ENCODE data around the gene ACAP3.
"Not testable (repeated sequence)": the region's sequence is repeated elsewhere in the genome, so short reads cannot be mapped to it uniquely, and the experiment has no call there.

ACAP3 gene

GRCh38 chr1:1316199-1316598, 8.5 kb upstream of the ACAP3 start:
- not testable (repeated sequence) for DNase-seq (ENCODE audit: low read depth in 1 of 2, low spot score in 1 of 2)

- no peak for DNase-seq (ENCODE audit: low read depth in 1 of 2, low spot score in 1 of 2)
Measured at GRCh38 chr1:1315435-1315954, 7.8 kb upstream of the ACAP3 start.

DNA sequence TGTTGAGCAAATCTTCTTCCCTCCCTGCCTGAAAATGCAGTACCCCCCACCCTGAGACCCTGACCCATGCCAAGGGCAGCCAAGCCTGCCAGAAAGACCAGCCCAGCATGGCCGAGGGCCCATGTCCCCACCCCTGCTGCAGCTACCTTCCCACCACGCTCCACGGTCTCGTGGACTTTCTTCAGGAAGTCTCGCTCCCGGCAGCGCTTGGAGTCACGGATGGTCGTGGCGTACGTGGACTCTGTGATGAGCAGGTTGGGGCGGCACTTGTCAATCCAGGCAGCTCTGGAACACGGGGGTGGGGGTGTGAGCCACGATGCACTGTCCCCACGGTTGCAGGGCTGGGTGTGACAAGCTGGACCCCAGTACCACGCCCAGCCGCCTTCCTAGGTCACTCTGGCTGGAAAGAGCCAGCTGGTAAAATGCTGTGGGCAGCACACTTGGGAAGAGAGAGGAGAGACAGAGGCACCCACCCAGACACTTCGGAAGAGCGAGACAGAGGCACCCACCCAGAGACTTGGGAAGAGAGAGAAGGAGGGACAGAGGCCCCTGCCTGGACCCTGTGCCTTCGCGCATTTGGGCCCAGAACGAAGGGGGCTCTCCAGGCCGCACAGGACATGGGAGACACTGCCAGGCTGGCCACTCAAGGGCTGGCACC, 7.1 kb upstream of the ACAP3 start:
- no peak for DNase-seq (ENCODE audit: low read depth in 1 of 2, low spot score in 1 of 2)

- no peak for DNase-seq (ENCODE audit: low read depth in 1 of 2, low spot score in 1 of 2)
Measured at GRCh38 chr1:1314237-1314586, 6.5 kb upstream of the ACAP3 start.

DNA sequence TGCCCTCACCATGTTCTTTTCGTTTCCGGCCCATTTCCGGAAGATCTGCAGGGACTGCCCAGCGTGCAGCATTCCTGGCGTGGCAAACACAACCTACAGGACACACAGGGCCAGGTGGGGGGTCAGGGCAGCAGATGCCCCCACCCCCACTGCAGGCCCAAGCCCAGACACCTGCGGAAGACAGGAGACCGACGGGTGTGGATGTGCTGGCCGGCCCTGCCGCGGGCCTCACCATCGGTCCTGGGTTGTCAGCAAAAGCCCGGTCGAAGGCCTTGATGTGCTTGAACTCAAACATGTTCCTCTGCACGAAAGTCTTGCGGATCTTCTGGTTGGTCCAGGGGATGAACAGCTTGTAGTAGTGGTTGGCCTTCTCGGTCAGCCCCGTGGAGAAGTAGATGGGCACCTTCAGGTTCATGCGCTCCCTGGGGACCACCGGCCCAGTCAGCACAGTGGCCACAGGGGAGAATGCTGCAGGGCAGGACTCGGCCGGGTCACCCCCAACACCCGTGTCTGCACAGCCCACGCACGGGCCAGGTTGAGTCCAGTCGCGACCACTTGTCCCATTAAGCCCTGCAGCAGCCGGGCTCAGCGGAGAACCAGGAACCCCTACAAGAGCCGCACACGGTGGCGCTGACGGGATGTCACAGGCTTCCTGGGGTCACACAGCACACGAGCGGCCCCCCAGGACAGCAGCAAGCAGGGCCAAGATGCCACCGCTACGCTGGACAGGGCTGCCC, 5.9 kb upstream of the ACAP3 start:
- no peak for DNase-seq (ENCODE audit: low read depth in 1 of 2, low spot score in 1 of 2)

DNA sequence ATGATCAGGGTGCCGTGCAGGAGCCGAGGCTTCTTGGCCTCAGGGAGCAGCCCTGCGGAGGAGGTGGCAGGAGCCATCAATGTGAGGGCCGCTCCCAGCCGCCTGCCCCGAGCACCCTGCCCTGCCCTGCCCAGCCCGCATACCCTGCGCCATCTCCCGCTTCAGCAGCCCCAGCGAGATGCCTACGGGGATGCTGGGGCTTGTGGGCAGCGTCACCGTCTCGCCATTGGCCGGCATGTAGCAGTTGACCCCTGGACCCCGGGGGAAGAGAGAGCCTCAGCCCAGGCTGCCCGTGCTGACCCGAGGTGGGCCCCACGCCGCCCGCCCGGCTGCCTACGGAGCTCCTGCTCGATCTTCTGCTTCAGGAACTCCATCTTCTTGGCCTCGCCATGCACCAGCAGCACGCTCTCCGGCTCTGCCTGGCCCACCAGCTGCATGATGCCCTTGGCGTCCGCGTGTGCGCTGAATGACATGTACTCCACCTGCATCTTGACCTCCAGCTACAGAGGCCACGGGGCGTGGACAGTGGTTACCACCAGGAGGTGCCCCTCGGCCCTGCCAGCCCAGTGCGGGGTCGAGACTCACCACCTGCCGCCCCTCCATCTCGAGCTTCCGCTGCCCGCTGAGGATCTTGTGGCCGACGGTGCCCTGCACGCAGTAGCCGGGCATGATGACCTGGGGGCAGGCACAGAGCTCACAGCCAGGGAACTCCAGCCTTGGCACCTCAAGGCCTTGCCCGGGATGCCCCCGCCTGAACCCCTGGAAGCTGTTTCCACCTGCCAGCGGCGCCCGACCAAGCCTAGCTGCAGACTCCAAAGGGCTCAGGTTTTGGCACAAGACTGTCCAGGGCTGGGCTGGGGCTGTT, 5.0 kb upstream of the ACAP3 start:
- DNase-seq (ENCODE audit: low read depth in 1 of 2, low spot score in 1 of 2): no peak

- DNase-seq (ENCODE audit: low read depth in 1 of 2, low spot score in 1 of 2): no peak
Measured at GRCh38 chr1:1311107-1312104, 3.7 kb upstream of the ACAP3 start.

DNA sequence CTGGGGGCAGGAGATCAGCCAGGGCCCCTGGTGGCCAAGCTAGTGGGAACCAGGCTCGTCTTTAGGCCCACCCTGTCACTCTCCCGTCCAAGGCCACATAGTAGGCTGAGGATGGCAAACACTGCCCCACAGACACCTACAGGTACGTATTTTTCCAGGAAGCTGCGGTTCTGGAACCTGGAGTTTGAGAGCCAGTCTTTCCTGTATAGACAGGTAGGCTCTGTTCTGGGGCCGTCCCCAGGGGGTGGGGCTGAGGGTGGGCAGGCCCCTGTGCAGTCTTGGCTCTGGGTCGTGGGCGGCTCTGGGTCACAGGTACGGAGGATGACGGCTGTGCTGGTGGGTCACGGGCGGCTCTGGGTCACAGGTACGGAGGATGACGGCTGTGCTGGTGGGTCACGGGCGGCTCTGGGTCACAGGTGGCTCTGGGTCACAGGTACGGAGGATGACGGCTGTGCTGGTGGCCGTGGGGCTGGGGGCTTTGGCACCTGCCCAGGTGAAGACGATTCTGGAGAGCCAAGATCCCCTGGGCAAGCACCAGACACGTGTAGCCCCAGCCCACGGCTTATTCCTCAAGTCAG, 2.8 kb upstream of the ACAP3 start:
- DNase-seq (ENCODE audit: low read depth in 1 of 2, low spot score in 1 of 2): no peak

- DNase-seq (ENCODE audit: low read depth in 1 of 2, low spot score in 1 of 2): no peak
Measured at GRCh38 chr1:1310109-1310385, 2.3 kb upstream of the ACAP3 start.

- DNase-seq (ENCODE audit: low read depth in 1 of 2, low spot score in 1 of 2): peak in 1 of 2 donors; percentile 13
Measured at GRCh38 chr1:1309251-1310108, 1.8 kb upstream of the ACAP3 start.

DNA sequence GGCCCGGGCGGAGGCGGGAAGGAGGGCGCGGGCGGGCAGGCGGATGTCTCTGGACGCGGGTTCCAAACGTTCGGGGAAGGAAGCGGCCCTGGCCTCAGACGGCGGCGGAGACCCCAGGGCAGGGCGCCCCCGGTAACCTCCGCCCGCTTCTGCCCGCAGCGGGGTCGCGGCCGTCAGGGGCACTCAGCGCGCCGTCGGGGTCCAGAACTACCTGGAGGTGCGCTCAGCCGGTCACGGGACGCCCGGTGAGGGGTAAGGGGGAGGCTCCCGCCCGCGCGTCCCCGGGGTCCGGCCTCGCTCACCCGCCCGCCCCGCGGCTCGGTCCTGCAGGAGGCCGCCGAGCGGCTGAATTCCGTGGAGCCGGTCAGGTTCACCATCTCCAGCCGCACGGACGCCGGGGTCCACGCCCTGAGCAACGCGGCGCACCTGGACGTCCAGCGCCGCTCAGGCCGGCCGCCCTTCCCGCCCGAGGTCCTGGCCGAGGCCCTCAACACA, 1.1 kb upstream of the ACAP3 start:
- no peak for DNase-seq (ENCODE audit: low read depth in 1 of 2, low spot score in 1 of 2)

- DNase-seq (ENCODE audit: low read depth in 1 of 2, low spot score in 1 of 2): no peak
Measured at GRCh38 chr1:1307261-1307922, 338 bp downstream of the ACAP3 start.

GRCh38 chr1:1306661-1307260, 969 bp downstream of the ACAP3 start:
- DNase-seq (ENCODE audit: low read depth in 1 of 2, low spot score in 1 of 2): no peak

DNA sequence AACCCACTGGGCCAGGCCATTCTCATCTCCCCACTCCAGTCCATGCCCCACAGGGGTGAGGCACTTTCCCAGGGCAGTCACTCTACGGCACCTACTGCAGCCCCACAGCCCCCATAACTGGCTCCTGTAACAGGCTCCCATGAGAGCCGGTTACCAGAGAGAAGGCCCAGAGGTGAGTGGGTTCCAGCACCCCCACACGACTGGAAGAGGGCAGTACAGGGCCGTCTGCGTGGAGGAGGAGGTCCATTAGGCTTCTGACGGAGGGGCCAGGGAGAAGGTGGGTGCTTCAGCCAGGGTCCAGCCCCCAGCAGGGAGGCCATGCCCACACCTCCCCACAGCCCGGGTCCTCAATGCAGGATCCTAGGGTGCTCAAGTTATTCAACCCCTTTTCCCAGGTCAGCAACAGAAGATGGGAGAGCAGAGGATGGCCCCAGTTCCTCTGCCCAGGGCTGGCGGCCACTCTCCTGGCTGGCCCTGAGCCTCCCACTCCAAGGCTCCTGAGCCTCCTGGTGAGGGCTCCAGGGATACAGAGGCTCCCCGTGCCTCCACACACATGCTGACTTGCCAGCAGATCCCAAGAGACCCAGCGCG, 1.6 kb downstream of the ACAP3 start:
- DNase-seq (ENCODE audit: low read depth in 1 of 2, low spot score in 1 of 2): no peak

- peak; percentile 32 to 44 for DNase-seq (ENCODE audit: low read depth in 1 of 2, low spot score in 1 of 2)
Measured at GRCh38 chr1:1305300-1306069, 2.2 kb downstream of the ACAP3 start.

GRCh38 chr1:1304331-1305299, 3.1 kb downstream of the ACAP3 start:
- no peak for DNase-seq (ENCODE audit: low read depth in 1 of 2, low spot score in 1 of 2)

All from activated CD4-positive, alpha-beta T cell treated with anti-CD3 and anti-CD28 coated beads, Interleukin-2, amount 50 U/mL, for 24 hours (primary cell).